ENCODE measurements around the gene PTGS1.
"Not testable (repeated sequence)": the region's sequence is repeated elsewhere in the genome, so short reads cannot be mapped to it uniquely, and the experiment has no call there.

- not testable (repeated sequence) for TF ChIP-seq POLR2AphosphoS5 (IDR thresholded peaks at IDR 0.05; ENCODE audit: low read depth, low read length); CTCF (IDR thresholded peaks at IDR 0.05); TCF7L2 (IDR thresholded peaks at IDR 0.05; ENCODE audit: low read depth, low read length)
These were observed 46.2 kb upstream of the PTGS1 start for GRCh38 chr9:122324665-122325064.
